ENCODE data around the gene DCP1B. TPM values are rescaled to one million over a fixed set of nuclear protein-coding genes. Genes with fewer than 3 reads are reported as not detected.
A peak's percentile ranks its signal among the peaks of the same experiment; 100 is the strongest.

The DCP1B gene
- total and polyA plus RNA-seq, 2 donors from 2014 or later: 11.3 to 15.0 TPM

DNA sequence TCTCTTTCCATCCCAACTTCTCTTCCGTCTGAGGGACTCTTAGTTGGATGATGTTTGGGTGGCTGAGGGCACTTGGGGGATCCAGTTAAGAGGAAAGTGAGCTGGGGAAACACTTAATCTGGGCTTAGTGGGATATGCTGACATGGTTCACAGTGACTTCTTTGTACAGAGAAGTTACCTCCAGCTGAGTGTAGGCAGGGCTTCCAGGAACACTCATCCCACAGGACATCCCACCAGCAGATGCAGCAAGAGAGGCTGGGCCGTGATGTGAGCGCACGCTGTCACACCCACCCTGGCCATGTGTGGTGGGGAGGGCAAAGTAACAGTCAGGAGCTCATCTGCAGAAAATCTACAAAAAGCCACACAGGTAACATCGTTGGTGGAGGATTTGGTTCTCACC, 85.0 kb downstream of the DCP1B start:
- no peaks in the 10 kb centered on the region for H3K9me3 ChIP-seq (ENCODE audit: control insufficient read depth in 2 of 3, insufficient read depth in 1 of 3, low read length in 3 of 3)
- intact Hi-C loops (cut with DNase I): no loop called here
- H3K36me3 ChIP-seq (ENCODE audit: control insufficient read depth in 2 of 3, insufficient read depth in 3 of 3, low read length in 3 of 3): no peaks in the 10 kb centered on the region
- H3K27me3 ChIP-seq (ENCODE audit: control insufficient read depth, insufficient read depth, low read length): no peaks in the 10 kb centered on the region
- no peaks in the 10 kb centered on the region for H3K4me1 ChIP-seq (ENCODE audit: control insufficient read depth in 2 of 3, insufficient read depth in 2 of 3, low read depth in 1 of 3, low read length in 3 of 3)
- TF ChIP-seq, protein P1, sequence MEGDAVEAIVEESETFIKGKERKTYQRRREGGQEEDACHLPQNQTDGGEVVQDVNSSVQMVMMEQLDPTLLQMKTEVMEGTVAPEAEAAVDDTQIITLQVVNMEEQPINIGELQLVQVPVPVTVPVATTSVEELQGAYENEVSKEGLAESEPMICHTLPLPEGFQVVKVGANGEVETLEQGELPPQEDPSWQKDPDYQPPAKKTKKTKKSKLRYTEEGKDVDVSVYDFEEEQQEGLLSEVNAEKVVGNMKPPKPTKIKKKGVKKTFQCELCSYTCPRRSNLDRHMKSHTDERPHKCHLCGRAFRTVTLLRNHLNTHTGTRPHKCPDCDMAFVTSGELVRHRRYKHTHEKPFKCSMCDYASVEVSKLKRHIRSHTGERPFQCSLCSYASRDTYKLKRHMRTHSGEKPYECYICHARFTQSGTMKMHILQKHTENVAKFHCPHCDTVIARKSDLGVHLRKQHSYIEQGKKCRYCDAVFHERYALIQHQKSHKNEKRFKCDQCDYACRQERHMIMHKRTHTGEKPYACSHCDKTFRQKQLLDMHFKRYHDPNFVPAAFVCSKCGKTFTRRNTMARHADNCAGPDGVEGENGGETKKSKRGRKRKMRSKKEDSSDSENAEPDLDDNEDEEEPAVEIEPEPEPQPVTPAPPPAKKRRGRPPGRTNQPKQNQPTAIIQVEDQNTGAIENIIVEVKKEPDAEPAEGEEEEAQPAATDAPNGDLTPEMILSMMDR (IDR thresholded peaks at IDR 0.05; ENCODE audit: borderline replicate concordance, extremely low read depth, insufficient read depth): no peak
- FAIRE-seq: no peak
- H3K27ac ChIP-seq (ENCODE audit: low read depth in 2 of 2, low read length in 2 of 2): no peak overlapping the region
- DNase-seq: no peak
- H3K9ac ChIP-seq (ENCODE audit: low read length in 3 of 3): no peak overlapping the region
- no peak overlapping the region for H3K4me3 ChIP-seq (ENCODE audit: low read length in 3 of 3)

DNA sequence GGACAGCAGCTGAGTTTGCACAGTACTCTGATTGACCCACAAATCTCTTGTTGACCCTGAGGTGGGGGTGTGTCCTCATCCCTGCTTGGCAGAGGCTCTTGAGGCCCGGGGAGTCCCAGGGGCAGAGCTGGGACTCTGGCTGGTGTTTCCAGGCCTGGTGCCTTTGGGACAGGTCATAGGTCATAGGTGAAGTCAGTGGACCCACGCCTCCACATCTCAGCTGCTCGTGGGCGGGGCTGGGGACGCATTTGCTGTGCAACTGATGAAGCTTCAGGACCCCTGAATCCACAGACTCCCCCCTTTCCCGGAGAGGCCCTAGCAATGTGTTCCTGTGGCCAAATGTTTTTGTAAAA, 85.4 kb downstream of the DCP1B start:
- TF ChIP-seq, protein P1 (IDR thresholded peaks at IDR 0.05; ENCODE audit: borderline replicate concordance, extremely low read depth, insufficient read depth): no peak
- Histone ChIP-seq H3K9me3 (ENCODE audit: control insufficient read depth in 2 of 3, insufficient read depth in 1 of 3, low read length in 3 of 3) (no peaks in the 10 kb centered on the region), H3K4me1 (ENCODE audit: control insufficient read depth in 2 of 3, insufficient read depth in 2 of 3, low read depth in 1 of 3, low read length in 3 of 3) (no peaks in the 10 kb centered on the region), H3K27me3 (ENCODE audit: control insufficient read depth, insufficient read depth, low read length) (no peaks in the 10 kb centered on the region), H3K36me3 (ENCODE audit: control insufficient read depth in 2 of 3, insufficient read depth in 3 of 3, low read length in 3 of 3) (no peaks in the 10 kb centered on the region), H3K9ac (ENCODE audit: low read length in 3 of 3) (no peak overlapping the region), H3K27ac (ENCODE audit: low read depth in 2 of 2, low read length in 2 of 2) (no peak overlapping the region), H3K4me3 (ENCODE audit: low read length in 3 of 3) (no peak overlapping the region)
- DNase-seq (peak in 1 of 5 donors; percentile 45), FAIRE-seq (no peak)
- intact Hi-C loops (cut with DNase I): no loop called here

DNA sequence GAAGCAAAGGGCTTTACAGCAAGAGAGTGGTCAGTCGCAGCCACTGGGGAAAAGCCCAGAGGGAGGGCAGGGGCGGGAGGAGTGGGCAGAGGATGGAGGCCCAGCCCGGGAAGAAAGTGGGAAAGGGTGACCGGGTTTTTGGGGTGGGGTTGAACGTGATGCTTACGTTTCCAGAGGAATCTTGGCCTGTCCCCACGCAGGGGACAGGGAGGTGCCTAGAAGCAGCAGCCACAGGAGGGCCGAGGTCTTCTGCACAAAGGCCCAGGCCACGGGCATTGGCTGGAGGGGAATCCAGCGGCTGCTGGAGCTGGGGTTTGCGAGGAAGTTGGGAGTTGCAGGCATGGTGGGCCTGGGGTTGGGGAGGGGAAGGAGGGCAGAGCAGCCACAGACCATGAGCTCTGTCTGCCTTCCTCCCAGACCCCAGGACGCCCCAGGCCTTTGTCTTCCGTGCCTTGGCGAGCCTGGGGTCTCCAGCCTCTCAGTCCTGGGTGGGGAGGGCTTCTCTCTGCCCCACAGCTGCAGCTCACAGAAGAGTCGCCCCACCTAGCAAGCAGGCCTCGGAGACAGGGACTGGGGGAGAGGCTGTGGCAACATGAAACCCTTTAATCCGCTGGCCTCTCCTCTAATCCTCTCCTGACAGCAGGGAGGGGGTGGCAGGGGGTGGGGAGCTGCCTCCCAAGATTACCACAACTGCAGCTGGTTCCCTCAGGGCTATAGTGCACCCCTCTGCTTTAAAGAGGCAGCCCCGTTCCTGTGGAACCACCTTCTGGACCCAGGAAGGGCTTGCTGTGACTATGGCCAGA, 86.0 kb downstream of the DCP1B start, which contains the start of gene CACNA2D4:
CACNA2D4 (minus strand) TSS at position 572 of the 803 bp plus-strand sequence; CDS start at position 393, 179 bp downstream.
- no peak within 1 kb of the TSS for H3K9ac ChIP-seq (ENCODE audit: low read length in 3 of 3)
- H3K9me3 ChIP-seq (ENCODE audit: control insufficient read depth in 2 of 3, insufficient read depth in 1 of 3, low read length in 3 of 3): no peaks in the 10 kb centered on the region
- DNase-seq: no peak
- TF ChIP-seq, protein P1 (IDR thresholded peaks at IDR 0.05; ENCODE audit: borderline replicate concordance, extremely low read depth, insufficient read depth): no peak
- H3K4me1 ChIP-seq (ENCODE audit: control insufficient read depth in 2 of 3, insufficient read depth in 2 of 3, low read depth in 1 of 3, low read length in 3 of 3): no peaks in the 10 kb centered on the region
- H3K27ac ChIP-seq (ENCODE audit: low read depth in 2 of 2, low read length in 2 of 2): no peak within 1 kb of the TSS
- no peaks in the 10 kb centered on the region for H3K27me3 ChIP-seq (ENCODE audit: control insufficient read depth, insufficient read depth, low read length)
- intact Hi-C loops (cut with DNase I): no loop called here
- no peak within 1 kb of the TSS for H3K4me3 ChIP-seq (ENCODE audit: low read length in 3 of 3)
- FAIRE-seq: no peak
- no peaks in the 10 kb centered on the region for H3K36me3 ChIP-seq (ENCODE audit: control insufficient read depth in 2 of 3, insufficient read depth in 3 of 3, low read length in 3 of 3)
